ENCODE measurements around the gene NAP1L4.

- TF ChIP-seq CTCF (IDR thresholded peaks at IDR 0.05 in 2 of 3, conservative IDR thresholded peaks at IDR 0.05 in 1 of 3; ENCODE audit: borderline replicate concordance in 1 of 3, insufficient read depth in 1 of 3, low read depth in 2 of 3, low read length in 2 of 3): no peak
- TF ChIP-seq EZH2phosphoT487 (IDR thresholded peaks at IDR 0.05; ENCODE audit: borderline replicate concordance): no peak
- no peak for TF ChIP-seq SP1 (IDR thresholded peaks at IDR 0.05; ENCODE audit: low read depth)
- no peak for TF ChIP-seq JUND (IDR thresholded peaks at IDR 0.05)
- no peak for TF ChIP-seq RAD21 (IDR thresholded peaks at IDR 0.05; ENCODE audit: low read depth)
- TF ChIP-seq ZFX (IDR thresholded peaks at IDR 0.05): no peak
- no peak for TF ChIP-seq POLR2AphosphoS5 (IDR thresholded peaks at IDR 0.05; ENCODE audit: low read depth, low read length)
- no peak for TF ChIP-seq TCF7L2 (IDR thresholded peaks at IDR 0.05; ENCODE audit: borderline replicate concordance, extremely low read depth, insufficient read depth, insufficient read length)
- TF ChIP-seq EZH2 (IDR thresholded peaks at IDR 0.05): no peak
- TF ChIP-seq POLR2A (IDR thresholded peaks at IDR 0.05; ENCODE audit: borderline replicate concordance, extremely low read depth, insufficient read depth, insufficient read length): no peak
- TF ChIP-seq CEBPB (IDR thresholded peaks at IDR 0.05; ENCODE audit: low read depth): no peak
- no peak for TF ChIP-seq EGR1 (IDR thresholded peaks at IDR 0.05; ENCODE audit: low read depth)
- TF ChIP-seq SRF (IDR thresholded peaks at IDR 0.05; ENCODE audit: low read depth): no peak
- no peak for TF ChIP-seq REST (IDR thresholded peaks at IDR 0.05; ENCODE audit: low read depth)
These were observed 3.9 kb upstream of the NAP1L4 start for GRCh38 chr11:2995893-2996554.

All from HCT116 (cell line).